K562 (cell line): ENCODE measurements around the gene MYADML2. TPM values are rescaled to one million over a fixed set of nuclear protein-coding genes. Genes with fewer than 3 reads are reported as not detected.

Experiments
- ATAC-seq: fragments of 200-7000 bp; cut with Tn5 transposase; 3 replicates; pipeline ENCODE4 v1.9.1; 2020; ENCODE audit warnings: moderate library complexity
- BruUV-seq: library from RNA; stranded (reverse); fragments of 400-500 nt; replicated peaks from 2 replicates; lab custom pipeline; 2021; lab: Mats Ljungman, UMichigan
- CTCF ChIA-PET: fragments of 300-600 bp; formaldehyde crosslinking; extraction: SDS; loops from one replicate; lab custom pipeline; 2021; ENCODE audit warnings: low intra/inter-chr PET ratio; lab: Yijun Ruan, JAX
- POLR2A ChIA-PET: fragments of 300-600, 350-650 bp; sonication (Branson Sonifier 250); formaldehyde crosslinking; extraction: SDS; loops from one replicate; lab custom pipeline; 2021; ENCODE audit warnings: antibody characterized with exemption, inconsistent platforms; lab: Yijun Ruan, JAX
- DNase-seq, 4 experiments: peaks; one replicate each; pipeline versions ENCODE4 v3.0.0 to v3.0.0-alpha.2; 2011 to 2018; ENCODE audit warnings: low spot score in 3 of 4, mixed read lengths in 3 of 4; ENCODE audit errors: extremely low read depth in 1 of 4
- FAIRE-seq: peaks from 2 replicates; lab custom pipeline; 2011; peaks lifted over from hg19 to GRCh38; lab: Jason Lieb, UNC
- H2AFZ ChIP-seq: 2 replicates; pipeline ENCODE4 v1.6.0; 2011; ENCODE audit warnings: low read depth, low read length, control low read depth, inconsistent platforms
- H3K27ac ChIP-seq: fragments of 200-600 bp; 3 replicates; pipeline ENCODE4 v1.8.0; 2011; ENCODE audit warnings: low read depth, mild to moderate bottlenecking, control low read depth, inconsistent platforms, low read length, moderate library complexity, mixed read lengths; ENCODE audit errors: extremely low read depth
- H3K27me3 ChIP-seq, 2 experiments: fragments of 300-600 bp in 1 of 2; 2 replicates in 1 of 2; 3 replicates in 1 of 2; pipeline versions ENCODE4 v1.6.0 to v1.8.0; 2011; ENCODE audit warnings: inconsistent platforms in 2 of 2, low read length in 2 of 2, mild to moderate bottlenecking in 1 of 2, mixed read lengths in 1 of 2, moderate library complexity in 1 of 2; ENCODE audit not compliant: control insufficient read depth in 2 of 2, insufficient read depth in 2 of 2
- H3K36me3 ChIP-seq: fragments of 300-600 bp; 3 replicates; pipeline ENCODE4 v1.8.0; 2011; ENCODE audit warnings: mild to moderate bottlenecking, low read length, inconsistent platforms; ENCODE audit not compliant: control insufficient read depth, insufficient read depth
- H3K4me1 ChIP-seq, 2 experiments: fragments of 200-600 bp in 1 of 2; replicated peaks in 1 of 2; 2 replicates in 1 of 2; 3 replicates in 1 of 2; pipeline versions ENCODE4 v1.5.1 to v1.8.0; 2011; ENCODE audit warnings: inconsistent platforms in 2 of 2, low read length in 2 of 2, mild to moderate bottlenecking in 1 of 2, mixed read lengths in 1 of 2, moderate library complexity in 1 of 2; ENCODE audit not compliant: control insufficient read depth in 2 of 2, insufficient read depth in 2 of 2
- H3K4me2 ChIP-seq: 2 replicates; pipeline ENCODE4 v1.6.1; 2011; ENCODE audit warnings: low read length, control low read depth, inconsistent platforms, mixed read lengths; ENCODE audit not compliant: insufficient read depth
- H3K4me3 ChIP-seq: fragments of 200-600 bp; sonication (generic), shearing (Covaris generic); 2 replicates; pipeline ENCODE4 v1.5.1; 2016; ENCODE audit warnings: control low read depth, inconsistent platforms
- H3K79me2 ChIP-seq: fragments of 200-600 bp; 3 replicates; pipeline ENCODE4 v1.8.0; 2011; ENCODE audit warnings: low read length, inconsistent platforms; ENCODE audit not compliant: control insufficient read depth, insufficient read depth
- H3K9ac ChIP-seq, 2 experiments: 2 replicates each; pipeline versions ENCODE4 v1.6.0 to v1.6.1; 2011; ENCODE audit warnings: low read depth in 2 of 2, low read length in 2 of 2, control low read depth in 1 of 2, inconsistent platforms in 1 of 2, mild to moderate bottlenecking in 1 of 2, mixed read lengths in 1 of 2; ENCODE audit not compliant: insufficient read depth in 1 of 2
- H3K9me1 ChIP-seq: one replicate; pipeline ENCODE4 v1.6.0; 2011; ENCODE audit warnings: inconsistent platforms, mild to moderate bottlenecking, low read length, moderate library complexity; ENCODE audit not compliant: control insufficient read depth, insufficient read depth
- H3K9me3 ChIP-seq: replicated peaks from 2 replicates; pipeline ENCODE4 v1.5.1; 2011; ENCODE audit warnings: low read depth, low read length, inconsistent platforms; ENCODE audit not compliant: control insufficient read depth, insufficient read depth
- H4K20me1 ChIP-seq: replicated peaks from 2 replicates; pipeline ENCODE4 v1.6.1; 2011; ENCODE audit warnings: low read length, inconsistent platforms, mixed read lengths; ENCODE audit not compliant: control insufficient read depth, insufficient read depth
- E2F3 ChIP-seq: fragments of 250-450 bp; sonication (Bioruptor Pico); IDR thresholded peaks from 2 replicates; pipeline ENCODE4 v1.4.0; 2020; ENCODE audit warnings: mild to moderate bottlenecking
- ZNF79 ChIP-seq: fragments of 250-450 bp; sonication (Bioruptor Pico); IDR thresholded peaks from 2 replicates; pipeline ENCODE4 v1.4.0; 2020; ENCODE audit warnings: low read depth, mild to moderate bottlenecking, moderate library complexity
- WGBS: fragments of 100-300 bp; shearing (Covaris generic); methylation state at CpG from one replicate; pipeline ENCODE4 v1.1.6; 2016; ENCODE audit warnings: low coverage, mixed read lengths; ENCODE audit not compliant: insufficient coverage; ENCODE audit errors: missing lambda C conversion rate; 5-methylcytosine and 5-hydroxymethylcytosine counted together
- in situ Hi-C: fragments of 300-500 bp; cut with MboI; formaldehyde crosslinking; loops from 4 replicates; pipeline ENCODE4 v1.15.0; 2018; ENCODE audit warnings: inconsistent platforms, mixed read lengths
- intact Hi-C: fragments of 100-400 bp; cut with micrococcal nuclease; formaldehyde crosslinking; loops from 2 replicates; pipeline ENCODE4 v1.14.2; 2022
- polyA plus RNA-seq, 8 experiments: library from polyadenylated mRNA; depleted of rRNA in 4 of 8; stranded (reverse) in 5 of 8; unstranded in 3 of 8; fragments of >200 nt; fragmentation: Nextera tagmentation in 2 of 8; fragmentation: Illumina TruSeq in 1 of 8; extraction: Ambion mirVana in 2 of 8; extraction: Trizol in 1 of 8; gene quantifications; 2 replicates each; pipeline versions ENCODE4 v1.2.1 to v1.2.3, GENCODE V29; 2011 to 2014; ENCODE audit warnings: inconsistent platforms in 1 of 8, missing spikeins in 1 of 8
- total RNA-seq, 7 experiments: library from RNA; depleted of rRNA in 6 of 7; stranded (reverse); fragments of >200 nt in 6 of 7; fragmentation: Illumina TruSeq in 2 of 7; extraction: Trizol in 2 of 7; gene quantifications; 2 replicates each; pipeline versions ENCODE4 v1.2.1 to v1.2.3, GENCODE V29; 2011 to 2021; ENCODE audit warnings: low replicate concordance in 1 of 7
- TF ChIP-seq, protein P1 (sequence below): sonication (generic); formaldehyde crosslinking; IDR thresholded peaks from 2 replicates; pipeline ENCODE4 v1.8.1; 2023; ENCODE audit warnings: mild to moderate bottlenecking, missing genetic modification reagents, moderate library complexity
- TF ChIP-seq, protein P2 (sequence below): fragments of 250-450 bp; sonication (Bioruptor Pico); IDR thresholded peaks from 2 replicates; pipeline ENCODE4 v1.8.0; 2022; ENCODE audit warnings: moderate library complexity, mild to moderate bottlenecking, inconsistent platforms

MYADML2 gene
- total and polyA plus RNA-seq, 9 of the 15 experiments (the other 6 are each of a cell fraction or from before 2014, with no cell fraction given): not detected

DNA sequence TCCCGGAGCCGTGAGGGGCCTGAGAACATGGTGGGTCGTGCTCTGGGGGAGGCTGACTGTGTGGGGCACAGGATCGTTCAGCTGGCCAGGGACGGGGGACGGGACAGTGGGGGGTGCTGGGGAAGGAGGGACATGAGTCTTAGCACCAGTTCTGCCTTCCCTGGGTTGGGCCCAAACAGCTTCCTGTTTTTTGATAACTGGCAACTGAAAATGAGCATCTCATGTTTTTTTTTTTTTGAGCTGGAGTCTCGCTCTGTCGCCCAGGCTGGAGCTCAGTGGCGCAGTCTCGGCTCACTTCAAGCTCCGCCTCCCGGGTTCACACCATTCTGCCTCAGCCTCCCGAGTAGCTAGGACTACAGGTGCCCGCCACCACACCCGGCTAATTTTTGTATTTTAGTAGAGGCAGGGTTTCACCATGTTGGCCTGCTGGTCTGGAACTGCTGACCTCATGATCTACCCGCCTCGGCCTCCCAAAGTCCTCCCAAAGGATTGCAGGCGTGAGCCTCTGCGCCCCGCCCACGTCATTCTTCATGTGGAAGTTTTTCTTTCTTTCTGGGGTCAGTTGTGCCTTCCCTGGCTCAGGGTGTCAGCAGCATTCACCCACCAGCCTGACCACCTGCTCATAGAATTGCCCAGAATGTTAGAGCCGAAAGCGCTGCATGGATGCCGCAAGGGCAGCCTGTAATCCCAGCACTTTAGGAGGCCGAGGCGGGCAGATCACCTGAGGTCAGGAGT lies 36.8 kb upstream of the MYADML2 start:
- Histone ChIP-seq H3K9ac (0 out of 4 replicates have a peak overlapping the region, but pooled peaks of 1 of the 2 experiments have one; percentile 7), H3K27me3 (no peaks in the 10 kb centered on the region), H4K20me1 (no peaks in the 10 kb centered on the region), H3K9me1 (no peaks in the 10 kb centered on the region), H2AFZ (no peak overlapping the region), H3K4me3 (no peak overlapping the region), H3K9me3 (no peaks in the 10 kb centered on the region), H3K79me2 (no peaks in the 10 kb centered on the region; the same call in 2 of the 3 replicates), H3K4me2 (no peak overlapping the region), H3K27ac (no peak overlapping the region), H3K4me1 (peaks cover 10 to 22% of the 10 kb centered on the region in 2 experiments; a peak in 4 of 5 replicates), H3K36me3 (peaks cover 44% of the 10 kb centered on the region; the same call in 2 of the 3 replicates)
- intact Hi-C loops (no loop called here), in situ Hi-C loops (no loop called here)
- 93% methylated on average over 20 of the region's 26 CpGs for WGBS
- FAIRE-seq: no peak
- ChIA-PET POLR2A (no interaction called here), CTCF (no interaction called here)
- BruUV-seq: no TSS peak
- TF ChIP-seq, protein P1, sequence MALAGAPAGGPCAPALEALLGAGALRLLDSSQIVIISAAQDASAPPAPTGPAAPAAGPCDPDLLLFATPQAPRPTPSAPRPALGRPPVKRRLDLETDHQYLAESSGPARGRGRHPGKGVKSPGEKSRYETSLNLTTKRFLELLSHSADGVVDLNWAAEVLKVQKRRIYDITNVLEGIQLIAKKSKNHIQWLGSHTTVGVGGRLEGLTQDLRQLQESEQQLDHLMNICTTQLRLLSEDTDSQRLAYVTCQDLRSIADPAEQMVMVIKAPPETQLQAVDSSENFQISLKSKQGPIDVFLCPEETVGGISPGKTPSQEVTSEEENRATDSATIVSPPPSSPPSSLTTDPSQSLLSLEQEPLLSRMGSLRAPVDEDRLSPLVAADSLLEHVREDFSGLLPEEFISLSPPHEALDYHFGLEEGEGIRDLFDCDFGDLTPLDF (CRISPR knock-in tag): no peak
- TF ChIP-seq E2F3 (CRISPR knock-in tag): no peak
- TF ChIP-seq, protein P2, sequence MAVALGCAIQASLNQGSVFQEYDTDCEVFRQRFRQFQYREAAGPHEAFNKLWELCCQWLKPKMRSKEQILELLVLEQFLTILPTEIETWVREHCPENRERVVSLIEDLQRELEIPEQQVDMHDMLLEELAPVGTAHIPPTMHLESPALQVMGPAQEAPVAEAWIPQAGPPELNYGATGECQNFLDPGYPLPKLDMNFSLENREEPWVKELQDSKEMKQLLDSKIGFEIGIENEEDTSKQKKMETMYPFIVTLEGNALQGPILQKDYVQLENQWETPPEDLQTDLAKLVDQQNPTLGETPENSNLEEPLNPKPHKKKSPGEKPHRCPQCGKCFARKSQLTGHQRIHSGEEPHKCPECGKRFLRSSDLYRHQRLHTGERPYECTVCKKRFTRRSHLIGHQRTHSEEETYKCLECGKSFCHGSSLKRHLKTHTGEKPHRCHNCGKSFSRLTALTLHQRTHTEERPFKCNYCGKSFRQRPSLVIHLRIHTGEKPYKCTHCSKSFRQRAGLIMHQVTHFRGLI (CRISPR knock-in tag): no peak
- TF ChIP-seq ZNF79: no peak
- ATAC-seq: no peak
- DNase-seq: no peak
